Endothelial cell (in vitro differentiated cells): ENCODE data around the gene ARMH3. TPM values are rescaled to one million over a fixed set of nuclear protein-coding genes. Genes with fewer than 3 reads are reported as not detected.

Experiments used
- DNase-seq: peaks from one replicate; pipeline ENCODE4 v3.0.0; 2021; ENCODE audit warnings: low spot score
- H3K27ac Mint-ChIP-seq: one replicate; pipeline ENCODE4 v1.8.0; 2021; ENCODE audit warnings: mixed read lengths, inconsistent platforms; ENCODE audit not compliant: unreplicated experiment
- H3K27me3 Mint-ChIP-seq: one replicate; pipeline ENCODE4 v1.8.0; 2021; ENCODE audit warnings: mild to moderate bottlenecking, moderate library complexity, mixed read lengths, inconsistent platforms; ENCODE audit not compliant: unreplicated experiment
- H3K36me3 Mint-ChIP-seq: one replicate; pipeline ENCODE4 v1.8.0; 2021; ENCODE audit warnings: mild to moderate bottlenecking, low read depth, mixed read lengths, inconsistent platforms; ENCODE audit not compliant: unreplicated experiment
- H3K4me1 Mint-ChIP-seq: one replicate; pipeline ENCODE4 v1.8.0; 2021; ENCODE audit warnings: mild to moderate bottlenecking, mixed read lengths, inconsistent platforms; ENCODE audit not compliant: unreplicated experiment
- H3K4me3 Mint-ChIP-seq: one replicate; pipeline ENCODE4 v1.8.0; 2021; ENCODE audit warnings: mild to moderate bottlenecking, mixed read lengths, inconsistent platforms; ENCODE audit not compliant: unreplicated experiment
- H3K9me3 Mint-ChIP-seq: one replicate; pipeline ENCODE4 v1.8.0; 2021; ENCODE audit warnings: mixed read lengths, inconsistent platforms; ENCODE audit not compliant: unreplicated experiment
- total RNA-seq: library from RNA; stranded (reverse); fragmentation: NEBNext Ultra II Directional; extraction: Animal tissue kit (Norgen Biotek cat#: 25700); gene quantifications from one replicate; pipeline ENCODE4 v1.2.1, GENCODE V29; 2021; ENCODE audit not compliant: unreplicated experiment
- TF ChIP-seq, protein P1 (sequence below): fragments of 200-600 bp; sonication (generic); IDR thresholded peaks from one replicate; pipeline ENCODE4 v1.5.0; 2021; ENCODE audit warnings: antibody characterized with exemption; ENCODE audit not compliant: unreplicated experiment

ARMH3 gene
- total RNA-seq, 1 donor from 2014 or later, result 20.5 TPM

DNA sequence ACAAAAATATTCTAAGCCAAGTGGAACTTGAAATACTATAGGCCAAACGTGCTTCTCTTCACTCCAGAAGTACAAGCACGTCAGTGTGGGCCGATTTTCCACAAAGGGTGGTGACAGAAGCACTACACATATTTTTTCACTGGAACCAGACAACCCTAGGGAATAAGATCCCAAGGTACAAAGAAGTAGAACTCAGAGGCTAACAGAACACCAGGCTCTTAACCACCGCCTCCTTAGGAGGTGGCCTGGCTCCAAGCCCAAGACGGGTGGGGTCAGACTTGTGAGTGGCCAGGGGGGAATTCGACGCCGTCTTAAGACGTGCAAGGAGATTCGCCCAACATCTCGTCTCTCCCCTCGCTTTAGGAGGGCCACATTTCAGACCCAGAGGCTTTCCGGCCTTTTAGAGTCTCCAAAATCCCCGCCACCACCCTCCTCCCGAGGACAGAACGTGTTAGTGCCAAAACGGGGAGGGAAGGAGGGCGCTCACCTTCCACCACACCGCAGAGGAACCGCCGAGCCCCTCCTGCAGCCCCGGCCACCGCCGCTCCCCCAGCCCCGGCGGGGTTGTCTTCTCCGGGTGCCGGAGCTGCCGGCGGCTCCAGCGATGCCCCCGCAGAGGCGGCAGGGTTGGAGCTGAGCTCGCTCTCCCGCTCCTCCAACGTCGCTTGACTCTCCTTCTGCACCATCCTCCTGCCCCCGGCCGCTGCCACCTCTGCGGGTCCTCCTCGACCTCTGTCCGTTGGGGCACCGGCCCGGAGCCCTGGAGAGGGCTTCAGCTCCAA, 238.4 kb downstream of the ARMH3 start:
- Mint-ChIP-seq H3K4me3 (peak overlapping the region; percentile 94), H3K36me3 (peaks cover 11% of the 10 kb centered on the region), H3K4me1 (peaks cover 15% of the 10 kb centered on the region), H3K9me3 (no peaks in the 10 kb centered on the region), H3K27me3 (peaks cover 17% of the 10 kb centered on the region), H3K27ac (peak overlapping the region; percentile 99)
- DNase-seq, result no peak
- TF ChIP-seq, protein P1, sequence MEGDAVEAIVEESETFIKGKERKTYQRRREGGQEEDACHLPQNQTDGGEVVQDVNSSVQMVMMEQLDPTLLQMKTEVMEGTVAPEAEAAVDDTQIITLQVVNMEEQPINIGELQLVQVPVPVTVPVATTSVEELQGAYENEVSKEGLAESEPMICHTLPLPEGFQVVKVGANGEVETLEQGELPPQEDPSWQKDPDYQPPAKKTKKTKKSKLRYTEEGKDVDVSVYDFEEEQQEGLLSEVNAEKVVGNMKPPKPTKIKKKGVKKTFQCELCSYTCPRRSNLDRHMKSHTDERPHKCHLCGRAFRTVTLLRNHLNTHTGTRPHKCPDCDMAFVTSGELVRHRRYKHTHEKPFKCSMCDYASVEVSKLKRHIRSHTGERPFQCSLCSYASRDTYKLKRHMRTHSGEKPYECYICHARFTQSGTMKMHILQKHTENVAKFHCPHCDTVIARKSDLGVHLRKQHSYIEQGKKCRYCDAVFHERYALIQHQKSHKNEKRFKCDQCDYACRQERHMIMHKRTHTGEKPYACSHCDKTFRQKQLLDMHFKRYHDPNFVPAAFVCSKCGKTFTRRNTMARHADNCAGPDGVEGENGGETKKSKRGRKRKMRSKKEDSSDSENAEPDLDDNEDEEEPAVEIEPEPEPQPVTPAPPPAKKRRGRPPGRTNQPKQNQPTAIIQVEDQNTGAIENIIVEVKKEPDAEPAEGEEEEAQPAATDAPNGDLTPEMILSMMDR, result no peak

DNA sequence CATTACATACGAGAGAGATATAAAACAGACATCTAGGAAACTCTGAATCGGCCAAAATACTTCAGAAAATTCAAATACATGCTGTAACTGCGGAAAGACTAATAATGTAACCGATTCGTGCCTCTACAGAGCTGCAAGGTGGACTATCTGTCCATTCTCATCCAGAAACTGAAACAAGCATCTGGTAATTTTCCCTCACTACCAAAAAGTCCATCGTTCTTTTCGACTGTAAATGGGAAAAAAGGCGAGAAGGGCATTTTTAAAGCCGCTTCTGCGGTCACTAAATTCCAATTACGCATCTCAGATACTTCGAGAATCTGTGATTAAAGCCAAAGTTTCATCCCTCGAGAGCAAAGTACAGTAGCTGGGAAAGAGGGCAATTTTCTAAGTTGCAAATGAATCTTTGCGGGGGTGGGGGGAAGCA, 239.0 kb downstream of the ARMH3 start:
- H3K9me3 Mint-ChIP-seq, result no peaks in the 10 kb centered on the region
- TF ChIP-seq, protein P1, result no peak
- DNase-seq, result no peak
- H3K4me3 Mint-ChIP-seq, result peak overlapping the region; percentile 94
- peak overlapping the region; percentile 90 for H3K27ac Mint-ChIP-seq
- H3K27me3 Mint-ChIP-seq, result peaks cover 15% of the 10 kb centered on the region
- H3K4me1 Mint-ChIP-seq, result peaks cover 15% of the 10 kb centered on the region
- peaks cover 8% of the 10 kb centered on the region for H3K36me3 Mint-ChIP-seq

DNA sequence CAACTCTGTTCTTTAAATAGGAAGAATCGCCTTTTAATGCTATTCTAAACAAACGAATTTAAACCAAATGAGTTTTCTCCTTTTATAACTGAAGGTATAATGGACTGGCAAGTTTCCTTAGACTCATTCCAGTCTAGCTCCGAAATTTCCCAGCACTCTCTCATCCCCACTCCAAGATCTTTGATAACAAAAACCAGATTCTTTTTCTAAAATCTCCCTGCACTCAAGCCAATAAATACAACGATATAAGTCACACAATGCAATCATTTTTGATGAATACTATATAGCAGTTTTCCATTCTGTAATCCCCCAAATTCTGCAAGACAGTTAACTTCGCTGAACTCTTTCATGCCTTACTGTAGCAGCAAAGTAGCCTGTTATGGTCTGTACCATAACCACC, 239.6 kb downstream of the ARMH3 start:
- peak overlapping the region; percentile 94 for H3K4me3 Mint-ChIP-seq
- H3K27me3 Mint-ChIP-seq, result peaks cover 15% of the 10 kb centered on the region
- peak overlapping the region; percentile 90 for H3K27ac Mint-ChIP-seq
- peaks cover 15% of the 10 kb centered on the region for H3K4me1 Mint-ChIP-seq
- no peaks in the 10 kb centered on the region for H3K9me3 Mint-ChIP-seq
- TF ChIP-seq, protein P1, result no peak
- no peak for DNase-seq
- peaks cover 2% of the 10 kb centered on the region for H3K36me3 Mint-ChIP-seq

DNA sequence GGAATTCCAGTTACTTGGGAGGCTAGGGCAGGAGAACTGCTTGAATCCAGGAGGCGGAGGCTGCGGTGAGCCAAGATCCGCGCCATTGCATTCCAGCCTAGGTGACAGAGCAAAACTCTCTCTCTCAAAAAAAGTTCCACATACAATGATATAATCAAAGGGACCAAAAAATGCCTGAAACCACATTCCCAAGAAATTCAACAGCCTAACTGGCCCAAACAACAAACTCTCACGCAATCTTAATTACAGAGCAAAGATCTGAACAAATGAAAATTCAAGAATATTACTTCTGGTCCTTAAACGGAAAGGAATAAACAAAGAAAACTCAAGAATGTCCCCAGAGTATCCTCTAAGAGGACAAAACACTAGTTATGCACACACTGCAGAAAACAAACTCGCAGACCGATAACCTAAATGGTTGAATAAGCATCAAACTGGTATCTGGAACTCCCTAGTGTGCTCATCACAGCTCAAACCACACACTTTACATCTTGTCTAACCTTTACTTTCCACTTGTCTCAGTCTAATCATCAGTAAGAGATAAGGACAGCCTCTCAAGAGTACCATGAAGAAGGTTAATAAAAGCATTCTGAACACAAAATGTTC, 241.4 kb downstream of the ARMH3 start:
- no peaks in the 10 kb centered on the region for H3K9me3 Mint-ChIP-seq
- H3K27ac Mint-ChIP-seq, result peak overlapping the region; percentile 51
- peaks cover 11% of the 10 kb centered on the region for H3K27me3 Mint-ChIP-seq
- DNase-seq, result no peak
- peak overlapping the region; percentile 94 for H3K4me3 Mint-ChIP-seq
- TF ChIP-seq, protein P1, result no peak
- peaks cover 15% of the 10 kb centered on the region for H3K4me1 Mint-ChIP-seq
- peaks cover 5% of the 10 kb centered on the region for H3K36me3 Mint-ChIP-seq

DNA sequence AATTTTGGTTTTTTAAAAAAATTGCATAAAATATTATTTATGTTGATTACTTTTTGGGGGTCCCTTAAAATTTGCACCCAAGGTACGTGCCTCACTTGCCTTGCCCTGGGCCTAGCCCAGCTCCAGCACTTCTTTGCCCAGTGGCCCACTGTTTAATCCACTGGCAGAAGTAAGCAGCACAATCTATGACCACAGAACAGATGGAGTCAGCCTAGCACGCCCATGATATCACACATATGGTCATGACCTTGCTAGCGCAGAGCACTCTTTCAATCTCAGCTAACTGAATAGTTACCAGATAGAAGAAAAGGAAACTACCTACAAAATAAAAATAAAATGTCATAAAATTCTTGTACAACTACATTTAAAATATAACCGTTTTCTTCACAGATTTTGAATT, 243.4 kb downstream of the ARMH3 start:
- H3K27me3 Mint-ChIP-seq, result peaks cover 2% of the 10 kb centered on the region
- no peak overlapping the region for H3K4me3 Mint-ChIP-seq
- TF ChIP-seq, protein P1, result no peak
- H3K36me3 Mint-ChIP-seq, result peaks cover 9% of the 10 kb centered on the region
- no peak overlapping the region for H3K27ac Mint-ChIP-seq
- peaks cover 11% of the 10 kb centered on the region for H3K4me1 Mint-ChIP-seq
- no peak for DNase-seq
- no peaks in the 10 kb centered on the region for H3K9me3 Mint-ChIP-seq
